NCI-H128 (cell line): ENCODE measurements around the gene NPY4R2.
"Not testable (repeated sequence)": the region's sequence is repeated elsewhere in the genome, so short reads cannot be mapped to it uniquely, and the experiment has no call there.

Experiments used
- DNase-seq: peaks from one replicate; lab custom pipeline; 2025; ENCODE audit not compliant: unreplicated experiment; lab: John Stamatoyannopoulos, UW

The NPY4R2 gene

DNA sequence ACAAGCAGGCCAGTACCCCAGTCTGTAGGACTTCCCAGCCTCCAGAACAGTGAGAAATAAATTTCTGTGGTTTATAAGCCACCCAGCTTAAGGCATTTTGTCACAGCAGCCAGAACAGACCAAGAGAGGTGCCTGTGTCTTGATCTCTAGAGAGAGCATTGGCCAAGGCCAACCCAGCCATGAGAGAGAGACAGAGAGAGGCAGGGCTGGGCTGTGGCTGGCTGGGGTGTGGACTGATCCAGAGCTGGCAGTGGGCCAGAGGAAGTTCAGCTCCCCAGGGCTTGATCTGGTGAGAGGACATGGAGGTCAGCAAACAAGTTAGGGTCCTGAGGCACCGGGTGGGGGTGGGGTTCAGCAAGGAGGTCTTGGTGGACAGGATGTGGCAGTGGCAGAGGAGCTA is 14.4 kb downstream of the NPY4R2 start:
- not testable (repeated sequence) for DNase-seq

DNA sequence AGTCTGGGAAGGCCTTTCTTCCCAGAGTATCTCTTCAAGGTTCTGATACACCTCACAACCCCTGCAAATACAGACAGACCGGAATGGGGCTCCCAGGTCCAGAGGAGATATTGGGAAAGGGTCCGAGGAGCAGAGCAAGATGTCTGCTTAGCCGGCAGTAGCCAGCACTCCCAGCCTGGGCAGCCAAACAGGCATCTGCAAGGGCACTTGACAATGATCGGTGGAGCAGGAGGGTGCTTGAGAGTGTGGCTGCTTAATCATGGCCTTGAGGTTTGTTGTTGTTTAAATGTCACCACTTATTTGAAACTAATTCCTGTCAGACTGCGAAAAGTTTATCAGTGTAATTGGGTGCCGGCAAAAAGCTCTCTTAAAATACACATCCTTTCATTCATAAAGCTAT is 15.0 kb downstream of the NPY4R2 start:
- DNase-seq: not testable (repeated sequence)

DNA sequence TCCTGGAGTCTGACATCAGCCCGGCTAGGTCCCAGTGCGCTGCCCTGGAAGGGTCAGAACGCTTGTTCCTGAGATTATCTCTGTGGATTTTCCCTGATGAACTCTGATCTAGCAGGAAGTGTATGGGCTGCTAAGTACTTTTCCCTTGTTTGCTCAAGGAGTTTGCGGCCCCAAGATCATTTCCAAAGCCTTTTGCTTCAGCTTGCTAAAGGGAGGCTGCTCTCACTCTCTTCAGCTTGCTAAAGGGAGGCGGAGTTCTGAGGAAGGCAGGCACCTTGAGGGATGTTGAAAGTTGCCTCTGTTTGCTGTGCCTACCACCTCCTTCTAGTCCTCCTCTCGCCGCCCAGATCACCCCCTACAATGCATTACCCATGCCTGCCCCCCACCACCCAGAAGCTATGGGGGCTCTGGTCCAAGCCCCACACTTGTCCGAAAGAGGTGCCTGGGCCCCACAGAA is 18.3 kb downstream of the NPY4R2 start:
- DNase-seq: not testable (repeated sequence)

DNA sequence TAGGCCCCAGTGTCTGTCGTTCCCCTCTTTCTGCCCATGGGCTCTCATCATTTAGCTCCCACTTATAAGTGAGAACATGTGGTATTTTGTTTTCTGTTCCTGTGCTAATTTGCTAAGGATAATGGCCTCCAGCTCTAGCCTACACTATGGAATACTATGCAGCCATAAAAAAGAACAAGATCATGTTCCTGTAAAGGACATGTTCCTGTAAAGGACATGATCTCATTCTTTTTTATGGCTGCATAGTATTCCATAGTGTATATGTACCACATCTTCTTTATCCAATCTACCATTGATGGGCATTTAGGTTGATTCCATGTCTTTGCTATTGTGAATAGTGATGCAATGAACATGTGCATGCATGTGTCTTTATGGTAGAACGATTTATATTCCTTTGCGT is 19.2 kb downstream of the NPY4R2 start:
- DNase-seq: not testable (repeated sequence)

DNA sequence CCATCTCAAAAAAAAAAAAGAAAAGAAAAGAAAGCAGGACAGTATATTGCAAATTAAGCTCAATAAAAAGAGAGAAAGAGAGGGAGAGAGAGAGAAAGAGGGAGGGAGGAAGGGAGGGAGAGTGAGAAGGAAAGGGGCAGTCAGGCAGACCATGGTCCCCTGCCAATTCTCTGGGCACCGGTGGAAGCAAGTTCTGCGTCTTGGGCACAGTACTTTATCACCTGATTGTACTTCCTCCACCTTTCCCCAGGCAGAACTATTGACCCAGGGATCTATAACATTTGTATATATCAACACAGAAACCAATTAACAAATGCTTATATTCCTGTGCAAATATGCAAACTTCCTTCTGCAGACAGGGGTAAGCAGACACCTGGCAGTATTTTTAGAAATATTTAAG is 22.4 kb downstream of the NPY4R2 start:
- not testable (repeated sequence) for DNase-seq

DNA sequence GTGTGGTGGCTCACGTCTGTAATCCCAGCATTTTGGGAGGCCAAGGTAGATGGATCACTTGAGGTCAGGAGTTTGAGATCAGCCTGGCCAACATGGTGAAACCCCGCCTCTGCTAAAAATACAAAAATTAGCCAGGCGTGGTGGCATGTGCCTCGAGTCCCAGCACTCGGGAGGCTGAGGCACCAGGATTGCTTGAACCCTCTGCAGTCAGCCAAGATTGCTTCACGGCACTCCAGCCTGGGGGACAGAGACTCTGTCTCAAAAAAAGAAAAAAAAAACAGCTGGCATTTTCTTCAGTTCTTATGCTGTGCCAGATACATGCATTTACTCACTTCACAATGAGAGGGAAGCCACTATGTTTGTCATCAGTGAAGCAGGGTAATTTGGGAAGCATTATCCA is 22.9 kb downstream of the NPY4R2 start:
- DNase-seq: not testable (repeated sequence)

DNA sequence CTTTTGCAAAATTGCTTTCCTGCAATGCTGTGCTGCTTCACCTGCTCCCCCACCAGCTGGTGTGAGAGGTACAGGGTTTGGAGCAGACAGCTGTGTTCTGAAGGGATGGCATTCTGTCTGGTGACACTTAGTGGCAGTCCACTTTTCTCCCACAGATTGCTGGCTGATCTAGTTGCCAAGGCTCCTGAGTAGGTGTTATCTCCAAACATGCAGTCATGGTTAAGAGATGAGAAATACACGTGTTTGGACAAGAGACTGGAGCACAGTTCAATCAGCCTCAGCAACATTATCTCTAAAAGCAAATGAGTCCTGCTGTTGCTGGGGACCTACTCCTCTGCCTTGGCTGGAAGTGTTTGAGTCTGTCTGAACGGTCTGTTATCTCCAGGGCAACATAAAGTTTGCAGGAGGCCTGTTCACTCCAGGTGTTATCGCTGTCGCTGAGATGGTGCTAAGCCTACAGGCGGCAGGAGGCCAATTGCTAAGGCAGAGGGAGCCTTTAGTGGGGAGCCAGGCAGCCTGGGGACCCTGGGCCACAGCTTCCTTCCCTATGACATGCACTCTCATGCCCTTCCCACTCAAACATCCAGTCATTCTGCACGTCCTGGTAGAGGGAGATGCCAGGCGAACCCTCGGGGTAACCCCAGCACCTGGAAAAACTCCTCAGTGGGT is 24.0 kb downstream of the NPY4R2 start:
- not testable (repeated sequence) for DNase-seq

DNA sequence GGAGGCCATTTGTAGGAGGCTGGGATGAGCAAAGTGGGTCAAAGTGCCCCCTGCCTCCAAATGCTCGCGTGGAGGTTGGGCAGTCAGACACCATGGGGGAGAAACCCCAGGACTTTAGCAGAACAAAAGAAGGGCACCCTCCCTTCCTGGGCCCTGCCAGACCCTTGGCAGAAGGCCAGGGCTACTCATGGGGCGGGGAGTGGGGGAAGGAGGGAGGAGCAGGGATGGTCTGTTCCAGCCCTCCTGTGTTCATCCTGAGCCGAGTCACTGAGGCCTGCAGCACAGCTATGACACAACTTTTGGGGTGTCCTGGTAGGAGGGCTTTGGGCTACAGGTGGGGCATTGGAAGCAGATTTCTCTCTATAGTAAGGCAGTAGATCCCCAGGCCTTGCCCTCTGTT is 24.9 kb downstream of the NPY4R2 start:
- DNase-seq: not testable (repeated sequence)

DNA sequence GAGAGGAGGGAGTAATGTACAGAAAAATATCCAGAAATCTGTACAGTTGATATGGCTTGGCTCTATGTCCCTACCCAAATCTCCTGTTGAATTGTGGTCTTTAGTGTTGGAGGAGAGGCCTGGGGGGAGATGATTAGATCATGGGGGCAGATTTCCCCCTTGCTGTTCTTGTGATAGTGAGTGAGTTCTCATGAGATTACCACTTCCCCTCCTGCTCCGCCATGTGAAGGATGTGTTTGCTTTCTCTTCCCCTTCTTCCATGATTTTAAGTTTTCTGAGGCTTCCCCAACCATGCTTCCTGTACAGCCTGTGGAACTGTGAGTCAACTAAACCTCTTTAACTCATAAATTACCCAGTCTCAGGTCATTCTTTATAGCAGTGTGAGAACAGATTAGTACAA is 29.0 kb downstream of the NPY4R2 start:
- not testable (repeated sequence) for DNase-seq

DNA sequence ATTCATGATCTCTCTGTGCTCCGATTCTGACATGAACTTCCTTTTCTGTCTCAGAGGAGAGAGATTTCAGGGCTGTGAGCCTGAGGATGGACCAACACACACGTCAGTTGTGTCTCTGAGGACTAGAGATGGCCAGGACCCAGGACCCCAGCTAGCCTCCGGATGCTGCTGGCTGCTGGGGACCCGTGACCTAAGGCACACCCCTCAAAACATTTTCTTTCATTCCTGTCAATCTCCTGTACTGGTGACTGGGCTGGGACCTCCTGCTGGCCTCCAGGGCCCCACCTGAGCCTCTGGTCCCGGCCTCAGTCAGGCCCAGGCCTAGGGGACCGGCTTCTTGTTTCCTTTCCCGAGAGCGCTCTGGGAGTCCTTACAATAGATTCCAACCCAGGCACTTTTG is 38.7 kb downstream of the NPY4R2 start:
- DNase-seq: not testable (repeated sequence)

DNA sequence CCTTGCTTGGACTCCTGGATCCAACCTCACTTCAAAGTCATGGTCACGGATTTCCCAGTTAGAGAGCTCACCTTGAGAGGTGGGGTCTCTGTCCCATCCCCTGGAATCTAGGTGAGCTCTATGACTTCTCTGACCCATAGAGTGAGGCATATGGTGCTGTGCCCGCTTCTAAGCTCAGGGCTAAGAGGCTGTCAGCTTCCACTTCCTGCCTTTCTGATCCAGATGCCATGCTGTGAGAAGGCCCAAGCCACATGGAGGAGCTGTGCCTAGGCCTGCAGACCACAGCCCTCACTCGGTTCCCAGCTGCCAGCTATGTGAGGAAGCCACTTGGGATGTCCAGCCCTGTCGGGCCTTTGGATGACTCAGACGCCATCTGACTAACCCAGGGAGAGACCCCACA is 41.2 kb downstream of the NPY4R2 start:
- DNase-seq: not testable (repeated sequence)

DNA sequence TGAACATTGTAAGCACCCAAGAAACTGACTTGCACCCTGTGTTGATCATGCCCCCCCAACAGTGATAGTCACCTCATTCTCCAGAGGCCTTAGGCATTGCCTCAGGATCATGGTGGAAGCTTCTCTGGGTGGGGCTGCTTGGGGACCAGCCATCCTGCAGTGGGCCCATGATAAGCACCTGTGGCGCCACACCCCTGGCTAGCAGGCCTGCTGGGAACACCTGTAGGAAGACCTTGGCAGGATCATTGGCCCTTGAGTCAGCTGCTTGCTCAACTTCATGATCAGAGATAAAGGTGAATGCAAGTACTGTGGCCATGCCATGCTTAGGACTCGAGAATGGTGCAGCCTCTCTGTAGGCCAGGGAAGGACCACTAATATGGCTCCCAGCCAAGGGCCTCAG is 42.2 kb downstream of the NPY4R2 start:
- DNase-seq: not testable (repeated sequence)

DNA sequence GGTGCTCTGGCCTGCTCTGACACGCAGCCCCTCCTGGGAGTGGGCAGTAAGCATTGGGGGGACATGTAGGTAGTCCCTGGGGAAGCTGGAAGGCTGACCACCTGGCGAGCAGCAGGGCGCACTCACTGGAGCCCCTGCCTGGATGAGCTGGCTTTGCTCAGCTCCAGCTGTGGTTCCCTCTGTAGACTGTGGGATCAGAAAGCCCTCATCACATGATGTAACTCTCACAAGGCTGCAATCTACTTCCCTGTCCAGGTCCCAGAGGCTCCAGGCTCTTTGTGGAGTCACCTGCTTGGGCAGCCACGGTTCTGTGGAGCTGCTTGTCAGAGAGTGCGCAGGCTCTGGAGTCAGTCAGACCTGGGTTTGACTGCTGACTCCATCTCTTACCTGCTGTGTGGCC is 44.3 kb downstream of the NPY4R2 start:
- not testable (repeated sequence) for DNase-seq

DNA sequence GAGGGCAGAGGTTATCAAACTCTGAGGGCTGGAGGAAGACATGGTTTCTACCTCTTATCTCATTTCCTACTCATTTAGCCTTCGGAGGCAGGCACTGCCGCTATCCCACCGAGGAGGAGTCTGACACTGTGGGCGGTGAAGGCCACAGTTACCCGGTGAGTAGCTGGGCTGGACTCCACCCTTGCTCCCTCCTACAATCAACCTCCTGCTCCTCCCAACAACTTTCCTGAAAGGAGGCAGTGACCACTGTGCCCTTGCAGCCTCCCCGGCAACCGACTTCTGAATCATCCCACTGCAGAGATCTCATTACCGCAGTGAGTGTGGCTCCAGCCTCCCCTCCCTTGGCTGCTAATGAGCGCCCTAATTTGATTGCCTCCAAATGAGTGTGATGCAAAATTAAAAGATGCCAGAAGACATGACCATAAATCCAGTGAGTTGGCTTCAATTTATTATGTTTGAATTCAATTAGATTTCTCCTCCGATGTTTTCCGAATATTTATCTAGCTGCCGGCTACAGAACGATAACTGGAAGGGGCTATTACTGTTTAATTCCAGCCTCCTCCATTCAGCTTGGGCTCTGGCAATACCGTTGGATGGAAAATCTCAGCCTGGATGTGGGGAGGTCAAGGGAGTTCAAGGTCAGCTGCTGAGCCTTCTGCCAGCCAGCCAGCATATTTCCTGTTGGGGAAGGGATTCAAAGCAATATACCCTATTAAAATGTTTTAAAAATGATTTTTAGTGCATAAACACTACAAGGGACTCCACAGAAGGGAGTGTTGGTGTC is 46.0 kb downstream of the NPY4R2 start:
- DNase-seq: not testable (repeated sequence)

DNA sequence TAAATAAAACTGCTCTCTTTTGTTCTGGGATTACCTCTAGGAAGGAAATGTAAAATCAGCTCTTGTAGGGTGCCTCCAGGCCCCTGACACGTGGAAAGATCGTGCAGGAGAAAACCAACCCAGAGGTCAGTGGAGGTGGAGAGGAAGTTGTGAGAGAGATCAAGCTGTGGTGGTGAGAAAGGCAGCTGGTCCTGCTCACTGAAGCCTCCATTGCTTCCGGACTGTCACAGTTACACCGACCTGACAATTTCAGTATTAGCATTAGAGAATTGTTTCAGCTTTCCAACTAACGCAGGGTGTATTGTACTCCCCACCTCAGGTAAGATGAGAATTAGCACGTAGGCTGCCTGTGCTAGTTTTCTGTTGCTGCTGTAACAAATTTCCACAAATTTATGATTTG is 50.5 kb downstream of the NPY4R2 start:
- DNase-seq: not testable (repeated sequence)

DNA sequence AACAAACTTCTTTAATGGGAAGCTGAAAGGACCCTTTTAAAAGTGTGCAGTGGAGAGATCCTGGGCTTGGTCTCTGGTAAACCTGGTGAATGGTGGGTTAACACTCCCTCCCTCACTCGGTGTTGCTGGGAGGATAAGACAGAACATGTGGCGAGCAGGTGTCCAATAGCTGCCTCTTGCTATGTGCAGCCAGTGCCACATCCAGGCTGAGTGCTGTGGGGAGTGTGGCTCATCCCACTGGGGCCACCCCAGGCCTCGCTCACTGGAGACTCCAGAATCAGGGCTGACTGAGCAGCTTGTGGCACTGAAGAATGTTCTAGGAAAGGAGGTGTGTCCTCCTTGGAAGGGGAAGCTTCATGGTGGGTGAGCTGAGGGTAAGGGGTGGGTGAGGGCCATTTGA is 51.6 kb downstream of the NPY4R2 start:
- not testable (repeated sequence) for DNase-seq

DNA sequence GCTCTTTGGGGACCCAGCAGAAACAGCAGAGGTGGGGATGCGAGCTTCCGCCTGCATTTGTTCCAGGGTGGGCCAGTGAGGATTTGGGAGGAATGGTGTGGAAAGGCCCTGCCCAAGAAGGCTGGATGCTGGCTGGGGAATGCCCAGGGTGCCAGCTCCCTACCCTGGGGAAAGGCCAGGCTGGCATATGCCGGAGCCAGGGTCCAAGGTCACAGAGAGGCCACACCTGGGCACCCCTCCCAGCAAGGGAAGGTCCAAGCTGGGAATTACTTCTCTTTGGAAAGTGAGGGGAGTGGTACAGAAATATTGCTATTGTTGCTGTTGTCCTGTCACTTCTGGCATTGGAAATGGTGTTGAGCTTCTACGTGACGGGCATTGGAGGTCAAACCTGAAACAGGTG is 53.1 kb downstream of the NPY4R2 start:
- not testable (repeated sequence) for DNase-seq

DNA sequence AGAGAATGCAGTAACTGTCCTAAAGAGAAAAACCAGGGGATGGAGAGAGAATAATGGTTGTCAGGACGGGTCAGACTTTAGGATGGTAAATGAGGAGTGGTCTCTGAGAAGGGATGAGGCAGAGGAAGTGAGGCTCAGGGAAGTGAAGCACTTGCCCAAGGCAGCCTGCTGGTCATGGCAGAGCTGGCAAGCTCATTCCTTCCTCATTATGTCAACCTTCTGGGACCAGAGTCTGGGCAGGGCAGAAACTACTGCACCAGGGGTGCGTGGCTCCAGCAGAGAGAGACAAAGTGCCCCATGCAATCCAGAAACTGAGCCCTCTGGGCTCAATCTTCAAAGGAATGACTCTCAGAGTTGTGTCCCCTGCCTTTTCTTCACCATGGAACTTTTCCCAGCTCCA is 53.6 kb downstream of the NPY4R2 start:
- DNase-seq: not testable (repeated sequence)
